ENCODE results near the gene GNG12. TPM values are rescaled to one million over a fixed set of nuclear protein-coding genes. Genes with fewer than 3 reads are reported as not detected.

GNG12 gene
- total RNA-seq, 2 donors from 2014 or later, result 29.1 to 45.4 TPM

DNA sequence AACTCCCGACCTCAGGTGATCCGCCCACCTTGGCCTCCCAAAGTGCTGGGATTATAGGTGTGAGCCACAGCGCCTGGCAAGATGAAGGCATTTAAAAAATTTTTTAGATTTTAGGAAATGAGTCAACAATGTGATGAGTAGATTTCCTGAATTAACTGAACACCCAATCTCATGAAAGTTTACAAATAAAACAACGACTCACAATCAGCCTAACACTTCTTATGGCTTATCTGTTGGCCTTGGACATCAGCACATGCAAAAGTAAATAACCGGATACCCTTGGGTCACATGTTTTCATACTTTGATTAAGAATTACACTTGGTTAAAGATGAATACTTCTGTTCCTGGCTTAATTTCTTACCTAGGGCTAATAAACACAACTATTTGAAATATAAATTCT is 3.0 kb downstream of the GNG12 start:
- Histone ChIP-seq H3K9me3 (no peaks in the 10 kb centered on the region), H3K27me3 (no peaks in the 10 kb centered on the region), H3K27ac (no peak overlapping the region), H3K4me3 (no peak overlapping the region), H3K36me3 (no peaks in the 10 kb centered on the region), H3K4me1 (peaks cover 0 to 19% of the 10 kb centered on the region in 2 donors)
- DNase-seq (ENCODE audit: low spot score), result no peak
- TF ChIP-seq, protein P1, sequence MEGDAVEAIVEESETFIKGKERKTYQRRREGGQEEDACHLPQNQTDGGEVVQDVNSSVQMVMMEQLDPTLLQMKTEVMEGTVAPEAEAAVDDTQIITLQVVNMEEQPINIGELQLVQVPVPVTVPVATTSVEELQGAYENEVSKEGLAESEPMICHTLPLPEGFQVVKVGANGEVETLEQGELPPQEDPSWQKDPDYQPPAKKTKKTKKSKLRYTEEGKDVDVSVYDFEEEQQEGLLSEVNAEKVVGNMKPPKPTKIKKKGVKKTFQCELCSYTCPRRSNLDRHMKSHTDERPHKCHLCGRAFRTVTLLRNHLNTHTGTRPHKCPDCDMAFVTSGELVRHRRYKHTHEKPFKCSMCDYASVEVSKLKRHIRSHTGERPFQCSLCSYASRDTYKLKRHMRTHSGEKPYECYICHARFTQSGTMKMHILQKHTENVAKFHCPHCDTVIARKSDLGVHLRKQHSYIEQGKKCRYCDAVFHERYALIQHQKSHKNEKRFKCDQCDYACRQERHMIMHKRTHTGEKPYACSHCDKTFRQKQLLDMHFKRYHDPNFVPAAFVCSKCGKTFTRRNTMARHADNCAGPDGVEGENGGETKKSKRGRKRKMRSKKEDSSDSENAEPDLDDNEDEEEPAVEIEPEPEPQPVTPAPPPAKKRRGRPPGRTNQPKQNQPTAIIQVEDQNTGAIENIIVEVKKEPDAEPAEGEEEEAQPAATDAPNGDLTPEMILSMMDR (IDR thresholded peaks at IDR 0.05), result no peak

DNA sequence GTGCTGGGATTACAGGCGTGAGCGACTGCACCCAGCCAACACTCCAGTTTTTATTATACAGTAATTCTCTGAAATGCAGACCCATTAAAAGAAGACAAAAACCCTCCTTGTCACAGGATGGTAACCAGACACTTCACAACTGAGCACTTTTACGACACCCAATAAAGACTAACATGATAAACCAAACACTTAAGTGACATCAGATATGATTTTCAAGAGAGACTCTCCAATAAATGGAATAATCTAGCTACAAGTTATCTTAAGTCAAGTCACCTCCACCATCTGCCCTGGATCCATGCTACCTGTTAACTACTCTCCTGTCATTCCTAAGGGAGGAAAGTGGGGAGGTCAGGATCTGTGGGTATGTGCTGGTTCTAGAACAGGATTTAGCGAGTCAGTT is 5.6 kb downstream of the GNG12 start:
- no peak overlapping the region for H3K27ac ChIP-seq
- DNase-seq (ENCODE audit: low spot score), result no peak
- no peak overlapping the region for H3K4me3 ChIP-seq
- H3K27me3 ChIP-seq, result no peaks in the 10 kb centered on the region
- H3K9me3 ChIP-seq, result no peaks in the 10 kb centered on the region
- H3K36me3 ChIP-seq, result no peaks in the 10 kb centered on the region
- TF ChIP-seq, protein P1 (IDR thresholded peaks at IDR 0.05), result no peak
- H3K4me1 ChIP-seq, result peaks cover 0 to 16% of the 10 kb centered on the region in 2 donors

DNA sequence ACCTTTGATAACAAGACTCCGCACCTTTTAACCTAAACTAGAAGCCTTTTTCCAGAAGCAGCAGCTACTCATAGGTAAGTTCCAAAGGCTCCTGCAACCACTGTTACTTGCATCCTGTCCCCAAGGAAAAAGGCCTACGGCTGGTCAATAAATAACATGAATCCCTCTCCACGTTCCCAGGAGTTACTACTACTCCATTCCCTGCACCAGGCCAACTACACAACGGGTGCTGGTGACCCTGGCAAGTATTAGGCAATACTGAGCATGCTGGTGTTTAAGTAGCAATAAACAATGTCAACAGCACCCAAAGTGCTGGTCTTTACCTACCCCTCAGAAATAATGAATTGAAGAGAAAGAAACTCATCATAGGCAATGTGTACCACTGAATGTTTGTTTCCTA is 7.7 kb downstream of the GNG12 start:
- no peaks in the 10 kb centered on the region for H3K36me3 ChIP-seq
- no peak overlapping the region for H3K27ac ChIP-seq
- DNase-seq (ENCODE audit: low spot score), result no peak
- H3K4me1 ChIP-seq, result peaks cover 0 to 2% of the 10 kb centered on the region in 2 donors
- H3K4me3 ChIP-seq, result no peak overlapping the region
- TF ChIP-seq, protein P1 (IDR thresholded peaks at IDR 0.05), result no peak
- H3K27me3 ChIP-seq, result no peaks in the 10 kb centered on the region
- no peaks in the 10 kb centered on the region for H3K9me3 ChIP-seq

DNA sequence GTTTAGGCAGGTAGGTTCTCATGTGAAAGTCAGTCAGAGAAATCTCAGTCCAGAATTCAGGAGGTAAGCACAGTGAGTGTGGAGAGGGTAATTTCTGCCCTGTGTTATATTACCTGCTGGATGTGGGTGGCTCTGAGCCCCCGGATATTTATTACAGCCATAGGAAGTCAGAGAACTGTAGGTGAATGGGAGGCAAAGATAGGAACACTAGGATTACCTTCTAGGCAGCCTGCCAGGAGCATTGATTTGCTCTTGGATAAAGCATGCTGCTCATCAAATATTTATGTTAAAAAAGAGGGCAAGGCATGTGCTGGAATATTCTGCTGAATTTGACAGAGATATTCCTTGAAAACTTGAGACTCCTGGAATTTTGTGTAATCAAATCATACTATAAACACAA is 8.5 kb downstream of the GNG12 start:
- TF ChIP-seq, protein P1 (IDR thresholded peaks at IDR 0.05), result no peak
- no peaks in the 10 kb centered on the region for H3K4me1 ChIP-seq
- H3K4me3 ChIP-seq, result no peak overlapping the region

DNA sequence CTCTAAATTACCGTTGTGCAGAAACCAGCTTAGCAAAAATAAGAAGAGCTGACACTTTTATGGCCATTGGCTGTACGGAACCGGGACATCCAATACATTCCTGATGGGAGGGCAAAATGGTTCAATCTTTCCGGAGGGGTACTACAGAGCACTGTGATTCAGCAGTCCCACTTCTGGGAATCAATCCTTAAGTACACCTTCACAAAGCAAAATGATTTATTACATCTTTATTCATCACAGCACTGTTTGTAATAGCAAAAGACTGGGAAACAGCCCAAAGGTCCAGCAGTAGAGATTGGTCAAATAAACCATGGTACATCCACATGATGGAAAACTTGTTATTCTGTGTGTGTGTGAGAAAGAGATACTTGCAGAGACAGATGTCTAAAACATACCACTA is 9.7 kb downstream of the GNG12 start:
- Histone ChIP-seq H3K4me3 (no peak overlapping the region), H3K27ac (no peak overlapping the region), H3K4me1 (no peaks in the 10 kb centered on the region), H3K36me3 (no peaks in the 10 kb centered on the region), H3K9me3 (no peaks in the 10 kb centered on the region), H3K27me3 (no peaks in the 10 kb centered on the region)
- DNase-seq (ENCODE audit: low spot score), result no peak
- TF ChIP-seq, protein P1 (IDR thresholded peaks at IDR 0.05), result no peak

More for the DNA sequence above, 8.5 kb downstream of the GNG12 start:
- Histone ChIP-seq H3K9me3 (no peaks in the 10 kb centered on the region), H3K36me3 (no peaks in the 10 kb centered on the region), H3K27ac (no peak overlapping the region), H3K27me3 (no peaks in the 10 kb centered on the region)
- DNase-seq (ENCODE audit: low spot score), result no peak

DNA sequence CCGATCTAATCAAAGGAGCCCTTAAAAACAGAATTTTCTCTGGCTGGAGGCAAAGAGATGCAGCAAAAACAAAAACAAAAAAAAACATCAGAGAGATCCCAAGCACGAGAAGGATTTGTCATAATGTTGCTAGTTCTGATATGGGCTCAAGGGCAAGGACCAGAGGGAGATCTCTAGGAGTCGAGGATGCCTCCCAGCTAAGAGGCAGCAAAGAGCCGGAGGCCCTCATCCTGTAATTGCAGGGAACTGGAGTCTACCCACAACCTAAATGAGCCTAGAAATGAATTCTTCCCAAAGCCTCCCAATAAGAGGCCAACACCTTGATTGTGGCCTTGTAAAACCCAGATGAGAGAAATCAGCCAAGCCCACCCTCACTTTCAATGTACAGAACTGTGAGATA is 12.0 kb downstream of the GNG12 start:
- H3K4me1 ChIP-seq, result no peaks in the 10 kb centered on the region
- no peak overlapping the region for H3K4me3 ChIP-seq
- TF ChIP-seq, protein P1 (IDR thresholded peaks at IDR 0.05), result no peak
- no peak for DNase-seq (ENCODE audit: low spot score)
- H3K9me3 ChIP-seq, result no peaks in the 10 kb centered on the region
- H3K27me3 ChIP-seq, result no peaks in the 10 kb centered on the region
- H3K27ac ChIP-seq, result no peak overlapping the region
- H3K36me3 ChIP-seq, result no peaks in the 10 kb centered on the region

Data from right atrium auricular region (tissue), 2 donors.